ENCODE data around the gene WWOX. TPM values are rescaled to one million over a fixed set of nuclear protein-coding genes. Genes with fewer than 3 reads are reported as not detected.

WWOX gene
- total RNA-seq, 1 donor from 2014 or later = 18.6 TPM

GRCh38 chr16:78744099-78744498 is 644.6 kb downstream of the WWOX start:
- TF ChIP-seq CTCF (IDR thresholded peaks at IDR 0.05; ENCODE audit: unreplicated experiment) = no peak
- Mint-ChIP-seq H3K9me3 (ENCODE audit: unreplicated experiment) (no peaks in the 10 kb centered on the region), H3K4me3 (ENCODE audit: unreplicated experiment) (no peak overlapping the region), H3K27me3 (ENCODE audit: unreplicated experiment) (peaks cover 7% of the 10 kb centered on the region), H3K36me3 (ENCODE audit: low read depth, unreplicated experiment) (no peaks in the 10 kb centered on the region), H3K4me1 (ENCODE audit: unreplicated experiment) (peaks cover 9% of the 10 kb centered on the region), H3K27ac (ENCODE audit: unreplicated experiment) (no peak overlapping the region)
- DNase-seq (ENCODE audit: low spot score) = no peak

GRCh38 chr16:78744796-78745107 is 645.3 kb downstream of the WWOX start:
- H3K27me3 Mint-ChIP-seq (ENCODE audit: unreplicated experiment) = peaks cover 7% of the 10 kb centered on the region
- no peak for TF ChIP-seq CTCF (IDR thresholded peaks at IDR 0.05; ENCODE audit: unreplicated experiment)
- DNase-seq (ENCODE audit: low spot score) = no peak
- H3K27ac Mint-ChIP-seq (ENCODE audit: unreplicated experiment) = no peak overlapping the region
- no peaks in the 10 kb centered on the region for H3K9me3 Mint-ChIP-seq (ENCODE audit: unreplicated experiment)
- peaks cover 12% of the 10 kb centered on the region for H3K4me1 Mint-ChIP-seq (ENCODE audit: unreplicated experiment)
- H3K4me3 Mint-ChIP-seq (ENCODE audit: unreplicated experiment) = no peak overlapping the region
- no peaks in the 10 kb centered on the region for H3K36me3 Mint-ChIP-seq (ENCODE audit: low read depth, unreplicated experiment)

GRCh38 chr16:78745108-78746019 is 645.9 kb downstream of the WWOX start:
- Mint-ChIP-seq H3K4me1 (ENCODE audit: unreplicated experiment) (peaks cover 12% of the 10 kb centered on the region), H3K4me3 (ENCODE audit: unreplicated experiment) (no peak overlapping the region), H3K36me3 (ENCODE audit: low read depth, unreplicated experiment) (no peaks in the 10 kb centered on the region), H3K9me3 (ENCODE audit: unreplicated experiment) (no peaks in the 10 kb centered on the region), H3K27me3 (ENCODE audit: unreplicated experiment) (peaks cover 7% of the 10 kb centered on the region), H3K27ac (ENCODE audit: unreplicated experiment) (no peak overlapping the region)
- DNase-seq (ENCODE audit: low spot score) = no peak
- TF ChIP-seq CTCF (IDR thresholded peaks at IDR 0.05; ENCODE audit: unreplicated experiment) = no peak

- Mint-ChIP-seq H3K36me3 (ENCODE audit: low read depth, unreplicated experiment) (no peaks in the 10 kb centered on the region), H3K27me3 (ENCODE audit: unreplicated experiment) (peaks cover 3% of the 10 kb centered on the region), H3K27ac (ENCODE audit: unreplicated experiment) (no peak overlapping the region), H3K9me3 (ENCODE audit: unreplicated experiment) (no peaks in the 10 kb centered on the region), H3K4me1 (ENCODE audit: unreplicated experiment) (peaks cover 12% of the 10 kb centered on the region), H3K4me3 (ENCODE audit: unreplicated experiment) (no peak overlapping the region)
- no peak for TF ChIP-seq CTCF (IDR thresholded peaks at IDR 0.05; ENCODE audit: unreplicated experiment)
- DNase-seq (ENCODE audit: low spot score) = no peak
Observed at GRCh38 chr16:78746718-78747117, 647.3 kb downstream of the WWOX start.

GRCh38 chr16:78748220-78748929 is 648.9 kb downstream of the WWOX start:
- no peak for DNase-seq (ENCODE audit: low spot score)
- TF ChIP-seq CTCF (IDR thresholded peaks at IDR 0.05; ENCODE audit: unreplicated experiment) = no peak
- Mint-ChIP-seq H3K4me1 (ENCODE audit: unreplicated experiment) (peaks cover 5% of the 10 kb centered on the region), H3K9me3 (ENCODE audit: unreplicated experiment) (no peaks in the 10 kb centered on the region), H3K4me3 (ENCODE audit: unreplicated experiment) (no peak overlapping the region), H3K36me3 (ENCODE audit: low read depth, unreplicated experiment) (no peaks in the 10 kb centered on the region), H3K27me3 (ENCODE audit: unreplicated experiment) (peaks cover 3% of the 10 kb centered on the region), H3K27ac (ENCODE audit: unreplicated experiment) (no peak overlapping the region)
